B cell (primary cell): ENCODE results near the gene IRX6. TPM values are rescaled to one million over a fixed set of nuclear protein-coding genes. Genes with fewer than 3 reads are reported as not detected.

Source experiments
- ATAC-seq: fragments of 200-7000 bp; cut with Tn5 transposase; one replicate; pipeline ENCODE4 v1.10.0; 2021; ENCODE audit warnings: low read depth, mild to moderate bottlenecking, moderate number of reproducible peaks, moderate library complexity
- CTCF ChIA-PET: fragments of 350-600 bp; sonication (Branson Sonifier 250); formaldehyde crosslinking; loops from one replicate; lab custom pipeline; 2021; ENCODE audit warnings: antibody characterized with exemption, inconsistent platforms; lab: Charles Lee
- POLR2A ChIA-PET: fragments of 350-600 bp; sonication (Branson Sonifier 250); formaldehyde crosslinking; loops from one replicate; lab custom pipeline; 2021; ENCODE audit warnings: antibody characterized with exemption; lab: Charles Lee
- DNase-seq: peaks from one replicate; pipeline ENCODE4 v3.0.0; 2013
- H2AFZ ChIP-seq: 2 replicates; pipeline ENCODE4 v1.6.1; 2012; ENCODE audit warnings: mild to moderate bottlenecking, low read depth, low read length; ENCODE audit not compliant: insufficient read depth, poor library complexity, severe bottlenecking
- H3K27ac ChIP-seq, 2 donors: 1 replicate in 1 of 2; 2 replicates in 1 of 2; pipeline ENCODE4 v1.5.1; 2012 to 2013; ENCODE audit warnings: low read length in 2 of 2, mild to moderate bottlenecking in 2 of 2, moderate library complexity in 1 of 2
- H3K27me3 ChIP-seq, 4 experiments: fragments of 200-600 bp in 1 of 4; sonication (generic) in 1 of 4; replicated peaks in 1 of 4; 1 replicate in 2 of 4; 2 replicates in 2 of 4; pipeline versions ENCODE4 v1.6.1 to v1.7.0; 2013 to 2016; ENCODE audit warnings: low read length in 3 of 4, mild to moderate bottlenecking in 2 of 4, mixed read lengths in 1 of 4, moderate library complexity in 1 of 4; ENCODE audit not compliant: insufficient read depth in 4 of 4, control insufficient read depth in 3 of 4; ENCODE audit errors: control extremely low read depth in 1 of 4
- H3K36me3 ChIP-seq, 2 experiments: replicated peaks in 1 of 2; 1 replicate in 1 of 2; 2 replicates in 1 of 2; pipeline versions ENCODE4 v1.6.1 to v1.7.1; 2013; ENCODE audit warnings: low read length in 1 of 2; ENCODE audit not compliant: insufficient read depth in 2 of 2, control insufficient read depth in 1 of 2; ENCODE audit errors: control extremely low read depth in 1 of 2, extremely low read depth in 1 of 2
- H3K4me1 ChIP-seq, 2 donors: fragments of 200-600 bp in 1 of 2; sonication (generic) in 1 of 2; 1 replicate in 1 of 2; 2 replicates in 1 of 2; pipeline versions ENCODE4 v1.5.1 to v1.6.1; 2013 to 2017; ENCODE audit warnings: low read length in 2 of 2; ENCODE audit not compliant: control insufficient read depth in 2 of 2, insufficient read depth in 2 of 2
- H3K4me2 ChIP-seq: replicated peaks from 2 replicates; pipeline ENCODE3; 2012; ENCODE audit warnings: mild to moderate bottlenecking, low read depth, low read length; ENCODE audit not compliant: poor library complexity, severe bottlenecking
- H3K4me3 ChIP-seq, 5 experiments: fragments of 200-600 bp in 1 of 5; sonication (generic) in 1 of 5; 1 replicate in 3 of 5; 2 replicates in 2 of 5; pipeline versions ENCODE4 v1.5.1 to v1.7.0; 2011 to 2016; ENCODE audit warnings: low read length in 4 of 5, mild to moderate bottlenecking in 4 of 5, low read depth in 2 of 5, control low read depth in 1 of 5, moderate library complexity in 1 of 5; ENCODE audit not compliant: insufficient read depth in 1 of 5; ENCODE audit errors: control extremely low read depth in 1 of 5, extremely low read depth in 1 of 5
- H3K79me2 ChIP-seq: fragments of 200-600 bp; sonication (generic); one replicate; pipeline ENCODE4 v1.6.0; 2016; ENCODE audit warnings: low read length; ENCODE audit not compliant: control insufficient read depth, insufficient read depth
- H3K9ac ChIP-seq: fragments of 200-600 bp; sonication (generic); 2 replicates; pipeline ENCODE4 v1.6.1; 2017; ENCODE audit warnings: mild to moderate bottlenecking, low read length, moderate library complexity
- H3K9me3 ChIP-seq, 3 donors: one replicate each; pipeline versions ENCODE4 v1.6.1 to v1.7.1; 2013; ENCODE audit warnings: low read length in 2 of 3; ENCODE audit not compliant: control insufficient read depth in 2 of 3, insufficient read depth in 1 of 3; ENCODE audit errors: control extremely low read depth in 1 of 3
- H4K20me1 ChIP-seq: 2 replicates; pipeline ENCODE4 v1.6.0; 2012; ENCODE audit warnings: mild to moderate bottlenecking, low read length; ENCODE audit not compliant: insufficient read depth, control insufficient read depth, poor library complexity, severe bottlenecking
- H3K27ac Mint-ChIP-seq: one replicate; pipeline ENCODE4 v1.8.0; 2021; ENCODE audit warnings: mixed read lengths
- H3K27me3 Mint-ChIP-seq: one replicate; pipeline ENCODE4 v1.8.0; 2021; ENCODE audit warnings: mixed read lengths
- H3K4me1 Mint-ChIP-seq: one replicate; pipeline ENCODE4 v1.8.0; 2021; ENCODE audit warnings: mixed read lengths
- H3K4me3 Mint-ChIP-seq: one replicate; pipeline ENCODE4 v1.8.0; 2021; ENCODE audit warnings: mixed read lengths
- H3K9me3 Mint-ChIP-seq: one replicate; pipeline ENCODE4 v1.8.0; 2022; ENCODE audit warnings: mixed read lengths; ENCODE audit not compliant: insufficient read depth
- EZH2 ChIP-seq: IDR thresholded peaks from 2 replicates; pipeline ENCODE4 v1.6.1; 2012; ENCODE audit warnings: borderline replicate concordance, low read depth, mild to moderate bottlenecking, moderate library complexity, low read length; ENCODE audit not compliant: insufficient read depth, poor library complexity, severe bottlenecking
- WGBS: methylation state at CpG from one replicate; pipeline ENCODE4 v1.1.5; 2013; ENCODE audit warnings: missing lambda C conversion rate; ENCODE audit not compliant: insufficient coverage; 5-methylcytosine and 5-hydroxymethylcytosine counted together
- intact Hi-C: fragments of 100-400 bp; cut with micrococcal nuclease; formaldehyde crosslinking; loops from one replicate; pipeline ENCODE4 v1.10.0; 2022
- polyA plus RNA-seq: library from polyadenylated mRNA; depleted of rRNA; stranded (reverse); fragments of >200 nt; gene quantifications from 2 replicates; pipeline ENCODE4 v1.2.3, GENCODE V29; 2012
- total RNA-seq, 2 donors: library from RNA; stranded (reverse); fragments of 120-200 nt in 1 of 2; gene quantifications; 1 replicate in 1 of 2; 2 replicates in 1 of 2; pipeline versions ENCODE4 v1.2.3 to v1.2.4, GENCODE V29; 2013 to 2022
- TF ChIP-seq, protein P1 (sequence below): fragments of 200-600 bp; IDR thresholded peaks from one replicate; pipeline ENCODE4 v1.8.0; 2022; ENCODE audit warnings: antibody characterized with exemption, mild to moderate bottlenecking

The IRX6 gene
- total and polyA plus RNA-seq, 2 donors (not counting 1 experiment from before 2014, with no cell fraction given), result 0.10 to 0.15 TPM

DNA sequence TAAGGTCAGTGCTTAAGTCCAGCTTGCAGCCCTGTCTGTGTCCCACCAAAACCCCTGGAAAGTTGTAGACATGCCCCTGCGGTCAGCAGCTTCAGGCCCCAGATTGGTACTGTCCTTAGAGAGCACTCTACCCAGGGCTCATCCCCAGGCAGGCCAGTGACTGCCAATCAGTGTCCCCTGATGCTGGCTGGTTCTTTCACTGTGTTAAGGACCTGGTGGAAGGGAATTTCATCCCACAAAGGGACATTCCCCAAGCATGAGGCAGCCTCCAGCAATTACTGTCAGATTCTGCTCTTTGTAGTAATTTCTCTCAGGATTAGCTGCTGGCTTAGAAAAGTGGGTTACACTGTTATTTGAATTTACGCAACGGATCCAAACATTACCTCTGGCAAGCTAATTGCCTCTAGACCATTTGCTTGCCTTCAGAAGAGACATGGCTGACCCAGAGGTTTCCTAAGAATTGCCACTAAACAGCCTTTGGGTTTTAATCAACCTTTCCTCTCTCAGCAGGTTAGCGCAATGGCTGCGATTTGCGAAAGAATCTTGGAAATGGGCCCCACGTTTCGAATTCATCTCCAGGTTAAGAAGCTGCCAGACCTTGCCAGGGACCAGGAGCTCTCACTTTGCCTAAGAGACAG lies 5.9 kb downstream of the IRX6 start:
- peaks cover 0 to 53% (median 16%) of the 10 kb centered on the region in 4 experiments for H3K27me3 ChIP-seq
- intact Hi-C loops, result no loop called here
- DNase-seq, result no peak
- H3K9me3 ChIP-seq, result peaks cover 0 to 17% (median 0%) of the 10 kb centered on the region in 3 donors
- H3K79me2 ChIP-seq, result no peaks in the 10 kb centered on the region
- H3K4me1 ChIP-seq, result peaks cover 3 to 44% of the 10 kb centered on the region in 2 donors
- peaks cover 55% of the 10 kb centered on the region for H3K27me3 Mint-ChIP-seq
- no peak overlapping the region for H3K4me3 ChIP-seq
- H2AFZ ChIP-seq, result no peak overlapping the region
- no peak overlapping the region for H3K9ac ChIP-seq
- no peaks in the 10 kb centered on the region for H3K36me3 ChIP-seq
- H3K27ac ChIP-seq, result no peak overlapping the region
- H4K20me1 ChIP-seq, result no peaks in the 10 kb centered on the region
- no peak overlapping the region for H3K27ac Mint-ChIP-seq
- peak overlapping the region; percentile 80 for H3K4me3 Mint-ChIP-seq
- 52% methylated on average over 8 of the region's 8 CpGs for WGBS
- no peak for ATAC-seq
- TF ChIP-seq, protein P1, sequence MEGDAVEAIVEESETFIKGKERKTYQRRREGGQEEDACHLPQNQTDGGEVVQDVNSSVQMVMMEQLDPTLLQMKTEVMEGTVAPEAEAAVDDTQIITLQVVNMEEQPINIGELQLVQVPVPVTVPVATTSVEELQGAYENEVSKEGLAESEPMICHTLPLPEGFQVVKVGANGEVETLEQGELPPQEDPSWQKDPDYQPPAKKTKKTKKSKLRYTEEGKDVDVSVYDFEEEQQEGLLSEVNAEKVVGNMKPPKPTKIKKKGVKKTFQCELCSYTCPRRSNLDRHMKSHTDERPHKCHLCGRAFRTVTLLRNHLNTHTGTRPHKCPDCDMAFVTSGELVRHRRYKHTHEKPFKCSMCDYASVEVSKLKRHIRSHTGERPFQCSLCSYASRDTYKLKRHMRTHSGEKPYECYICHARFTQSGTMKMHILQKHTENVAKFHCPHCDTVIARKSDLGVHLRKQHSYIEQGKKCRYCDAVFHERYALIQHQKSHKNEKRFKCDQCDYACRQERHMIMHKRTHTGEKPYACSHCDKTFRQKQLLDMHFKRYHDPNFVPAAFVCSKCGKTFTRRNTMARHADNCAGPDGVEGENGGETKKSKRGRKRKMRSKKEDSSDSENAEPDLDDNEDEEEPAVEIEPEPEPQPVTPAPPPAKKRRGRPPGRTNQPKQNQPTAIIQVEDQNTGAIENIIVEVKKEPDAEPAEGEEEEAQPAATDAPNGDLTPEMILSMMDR, result no peak
- no peak for TF ChIP-seq EZH2
- peaks cover 46% of the 10 kb centered on the region for H3K4me1 Mint-ChIP-seq
- H3K4me2 ChIP-seq, result no peak overlapping the region
- CTCF ChIA-PET, result no interaction called here
- H3K9me3 Mint-ChIP-seq, result no peaks in the 10 kb centered on the region
- POLR2A ChIA-PET, result no interaction called here
